ENCODE measurements around the gene DMGDH. TPM values are rescaled to one million over a fixed set of nuclear protein-coding genes. Genes with fewer than 3 reads are reported as not detected.

Gene DMGDH
- total RNA-seq, 1 donor from 2014 or later = 11.6 TPM

DNA sequence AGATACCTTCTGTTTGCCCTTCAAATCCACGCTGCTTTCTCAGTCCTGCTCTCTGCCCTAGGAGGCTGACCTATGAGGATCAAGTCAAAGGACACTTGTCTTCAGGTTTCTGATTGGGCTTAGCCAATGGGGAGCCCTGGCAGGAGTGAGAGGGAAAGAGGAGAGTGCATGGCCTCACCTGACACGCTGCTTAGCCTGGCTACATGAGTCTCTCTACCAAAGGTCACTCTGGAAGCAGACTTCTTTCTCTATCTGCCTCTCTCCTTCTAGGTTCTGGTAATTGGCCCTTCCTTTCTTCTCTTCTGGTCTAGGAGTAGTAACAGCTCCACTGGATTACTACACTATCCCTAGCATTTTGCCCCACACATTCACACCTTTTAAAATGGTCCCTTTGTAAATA is 97.5 kb downstream of the DMGDH start:
- DNase-seq (ENCODE audit: low read depth) (no peak), FAIRE-seq (no peak)
- Histone ChIP-seq H3K4me3 (ENCODE audit: low read depth, low read length) (no peak overlapping the region), H3K27me3 (ENCODE audit: control insufficient read depth, insufficient read depth, low read length) (no peaks in the 10 kb centered on the region), H3K36me3 (ENCODE audit: control insufficient read depth, insufficient read depth, low read length) (no peaks in the 10 kb centered on the region)
- TF ChIP-seq, protein P1, sequence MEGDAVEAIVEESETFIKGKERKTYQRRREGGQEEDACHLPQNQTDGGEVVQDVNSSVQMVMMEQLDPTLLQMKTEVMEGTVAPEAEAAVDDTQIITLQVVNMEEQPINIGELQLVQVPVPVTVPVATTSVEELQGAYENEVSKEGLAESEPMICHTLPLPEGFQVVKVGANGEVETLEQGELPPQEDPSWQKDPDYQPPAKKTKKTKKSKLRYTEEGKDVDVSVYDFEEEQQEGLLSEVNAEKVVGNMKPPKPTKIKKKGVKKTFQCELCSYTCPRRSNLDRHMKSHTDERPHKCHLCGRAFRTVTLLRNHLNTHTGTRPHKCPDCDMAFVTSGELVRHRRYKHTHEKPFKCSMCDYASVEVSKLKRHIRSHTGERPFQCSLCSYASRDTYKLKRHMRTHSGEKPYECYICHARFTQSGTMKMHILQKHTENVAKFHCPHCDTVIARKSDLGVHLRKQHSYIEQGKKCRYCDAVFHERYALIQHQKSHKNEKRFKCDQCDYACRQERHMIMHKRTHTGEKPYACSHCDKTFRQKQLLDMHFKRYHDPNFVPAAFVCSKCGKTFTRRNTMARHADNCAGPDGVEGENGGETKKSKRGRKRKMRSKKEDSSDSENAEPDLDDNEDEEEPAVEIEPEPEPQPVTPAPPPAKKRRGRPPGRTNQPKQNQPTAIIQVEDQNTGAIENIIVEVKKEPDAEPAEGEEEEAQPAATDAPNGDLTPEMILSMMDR (IDR thresholded peaks at IDR 0.05; ENCODE audit: insufficient read depth, low read length, severe bottlenecking) = no peak

DNA sequence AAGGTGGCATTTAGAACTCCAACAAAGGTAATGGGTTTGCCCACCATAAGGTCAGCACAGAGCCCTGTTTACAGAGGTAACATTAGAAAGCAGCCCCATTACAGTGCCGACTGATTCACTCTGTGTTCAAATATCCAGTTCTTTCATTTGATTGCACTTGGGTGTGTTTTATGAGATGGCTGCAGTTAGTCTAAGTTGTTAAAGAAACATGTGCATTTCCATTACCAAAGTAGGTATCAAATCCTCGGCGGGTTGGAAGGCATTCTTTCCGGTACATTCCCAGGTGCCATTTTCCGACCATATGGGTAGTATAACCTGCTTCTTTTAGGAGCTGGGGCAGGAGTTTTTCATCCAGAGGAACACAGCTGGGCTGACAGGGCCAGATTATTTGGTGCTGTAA is 100.7 kb downstream of the DMGDH start:
- FAIRE-seq (no peak), DNase-seq (ENCODE audit: low read depth) (no peak)
- no peak overlapping the region for H3K4me3 ChIP-seq (ENCODE audit: low read depth, low read length)
- H3K27me3 ChIP-seq (ENCODE audit: control insufficient read depth, insufficient read depth, low read length) = no peaks in the 10 kb centered on the region
- H3K36me3 ChIP-seq (ENCODE audit: control insufficient read depth, insufficient read depth, low read length) = no peaks in the 10 kb centered on the region
- TF ChIP-seq, protein P1 (IDR thresholded peaks at IDR 0.05; ENCODE audit: insufficient read depth, low read length, severe bottlenecking) = no peak

DNA sequence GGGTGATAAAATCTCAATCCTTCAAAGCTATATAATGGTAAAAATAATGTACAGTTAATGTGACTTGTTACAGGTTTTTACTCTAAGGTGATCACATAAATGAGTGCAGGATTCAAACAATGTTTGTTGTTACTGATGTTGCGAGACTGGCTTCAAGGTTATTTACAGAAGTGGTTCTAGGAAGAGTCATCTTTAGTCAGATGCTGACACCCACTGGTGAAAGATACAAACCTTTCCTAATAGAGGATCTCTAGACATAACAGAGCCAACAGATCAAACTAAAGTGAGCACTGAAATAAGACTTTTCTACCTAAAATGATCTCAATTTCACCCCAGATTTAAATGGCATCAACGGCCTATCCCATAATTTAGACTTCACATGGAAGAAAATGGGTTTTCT is 104.6 kb downstream of the DMGDH start:
- FAIRE-seq (no peak), DNase-seq (ENCODE audit: low read depth) (peak; percentile 70)
- TF ChIP-seq, protein P1 (IDR thresholded peaks at IDR 0.05; ENCODE audit: insufficient read depth, low read length, severe bottlenecking) = peak; percentile 38

DNA sequence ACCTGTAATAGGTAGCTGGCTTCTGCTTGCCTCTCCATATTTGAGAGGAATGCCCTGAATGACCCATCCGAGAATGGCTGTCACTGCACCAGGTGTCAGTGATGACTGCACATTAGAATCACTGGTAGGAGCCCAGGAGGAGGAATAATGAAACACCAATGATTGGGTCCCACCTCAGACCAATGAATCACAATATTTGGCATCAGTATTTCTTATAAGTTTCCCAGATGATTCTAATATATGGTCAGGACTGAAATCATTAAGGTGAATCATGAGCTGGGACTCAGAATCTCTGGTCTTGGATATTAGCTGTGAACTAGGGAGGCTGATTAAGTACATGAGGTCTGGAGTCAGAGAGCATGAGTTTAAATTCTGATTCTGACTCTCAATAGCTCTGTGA is 107.7 kb downstream of the DMGDH start:
- DNase-seq (ENCODE audit: low read depth) (peak; percentile 65), FAIRE-seq (no peak)
- no peak overlapping the region for H3K4me3 ChIP-seq (ENCODE audit: low read depth, low read length)
- TF ChIP-seq, protein P1 (IDR thresholded peaks at IDR 0.05; ENCODE audit: insufficient read depth, low read length, severe bottlenecking) = no peak
- no peaks in the 10 kb centered on the region for H3K36me3 ChIP-seq (ENCODE audit: control insufficient read depth, insufficient read depth, low read length)
- H3K27me3 ChIP-seq (ENCODE audit: control insufficient read depth, insufficient read depth, low read length) = no peaks in the 10 kb centered on the region

More for the DNA sequence above, 104.6 kb downstream of the DMGDH start:
- Histone ChIP-seq H3K27me3 (ENCODE audit: control insufficient read depth, insufficient read depth, low read length) (no peaks in the 10 kb centered on the region), H3K36me3 (ENCODE audit: control insufficient read depth, insufficient read depth, low read length) (no peaks in the 10 kb centered on the region), H3K4me3 (ENCODE audit: low read depth, low read length) (no peak overlapping the region)

DNA sequence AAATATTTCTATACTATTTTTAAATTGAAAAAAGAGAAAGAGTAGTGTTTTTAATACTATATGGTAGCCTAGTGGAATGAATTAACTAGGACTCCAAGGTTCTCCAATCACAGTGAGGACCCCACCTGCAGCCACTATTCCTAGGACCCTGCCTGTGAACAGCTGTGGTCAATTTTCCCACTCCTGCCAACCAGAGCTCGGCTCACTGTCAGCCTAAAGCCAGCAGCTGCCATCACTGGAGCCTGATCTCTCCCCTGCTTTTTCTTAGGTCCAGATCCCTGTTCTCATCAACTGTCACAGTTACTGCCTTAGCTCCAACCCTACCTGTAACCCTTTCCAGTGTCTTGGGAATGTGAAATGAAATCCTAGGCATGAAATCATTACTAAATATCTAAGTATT is 109.7 kb downstream of the DMGDH start:
- FAIRE-seq (no peak), DNase-seq (ENCODE audit: low read depth) (no peak)
- H3K4me3 ChIP-seq (ENCODE audit: low read depth, low read length) = no peak overlapping the region
- no peaks in the 10 kb centered on the region for H3K36me3 ChIP-seq (ENCODE audit: control insufficient read depth, insufficient read depth, low read length)
- H3K27me3 ChIP-seq (ENCODE audit: control insufficient read depth, insufficient read depth, low read length) = no peaks in the 10 kb centered on the region
- TF ChIP-seq, protein P1 (IDR thresholded peaks at IDR 0.05; ENCODE audit: insufficient read depth, low read length, severe bottlenecking) = no peak

DNA sequence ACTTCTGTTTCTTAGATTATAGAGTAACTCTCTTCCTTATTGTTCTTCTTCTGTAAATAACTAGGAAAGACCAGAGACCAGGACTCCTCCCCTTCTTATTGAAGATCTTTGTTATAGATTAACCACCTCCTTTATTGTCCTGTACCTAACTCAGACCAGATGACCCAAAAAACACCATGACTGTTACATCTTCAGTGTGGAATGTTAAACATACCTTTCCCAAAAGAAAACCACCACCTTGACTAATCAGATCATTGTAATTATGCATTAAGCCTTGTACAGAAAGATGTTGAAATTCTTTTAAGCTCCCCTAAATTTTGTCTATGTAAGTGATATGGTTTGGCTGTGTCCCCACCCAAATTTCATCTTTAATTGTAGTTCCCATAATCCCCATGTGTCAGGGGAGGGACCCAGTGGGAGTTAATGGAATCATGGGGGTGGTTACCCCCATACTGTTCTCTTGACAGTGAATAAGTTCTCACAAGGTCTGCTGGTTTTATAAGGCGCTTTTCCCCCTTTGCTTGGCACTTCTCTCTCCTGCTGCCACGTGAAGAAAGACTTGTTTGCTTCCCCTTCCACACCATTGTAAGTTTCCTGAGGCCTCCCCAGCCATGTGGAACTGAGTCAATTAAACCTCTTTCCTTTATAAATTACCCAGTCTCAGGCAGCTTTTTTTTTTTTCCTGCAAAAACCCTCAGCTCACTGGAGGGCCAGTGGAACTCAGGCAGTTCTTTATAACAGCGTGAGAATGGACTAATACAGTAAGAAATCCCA is 110.6 kb downstream of the DMGDH start:
- no peak overlapping the region for H3K4me3 ChIP-seq (ENCODE audit: low read depth, low read length)
- no peaks in the 10 kb centered on the region for H3K27me3 ChIP-seq (ENCODE audit: control insufficient read depth, insufficient read depth, low read length)
- DNase-seq (ENCODE audit: low read depth) (no peak), FAIRE-seq (no peak)
- H3K36me3 ChIP-seq (ENCODE audit: control insufficient read depth, insufficient read depth, low read length) = no peaks in the 10 kb centered on the region
- TF ChIP-seq, protein P1 (IDR thresholded peaks at IDR 0.05; ENCODE audit: insufficient read depth, low read length, severe bottlenecking) = no peak
